ENCODE measurements around the gene CD5L. TPM values are rescaled to one million over a fixed set of nuclear protein-coding genes. Genes with fewer than 3 reads are reported as not detected.

The CD5L gene
- total RNA-seq, 1 experiment from 2014 or later: not detected

DNA sequence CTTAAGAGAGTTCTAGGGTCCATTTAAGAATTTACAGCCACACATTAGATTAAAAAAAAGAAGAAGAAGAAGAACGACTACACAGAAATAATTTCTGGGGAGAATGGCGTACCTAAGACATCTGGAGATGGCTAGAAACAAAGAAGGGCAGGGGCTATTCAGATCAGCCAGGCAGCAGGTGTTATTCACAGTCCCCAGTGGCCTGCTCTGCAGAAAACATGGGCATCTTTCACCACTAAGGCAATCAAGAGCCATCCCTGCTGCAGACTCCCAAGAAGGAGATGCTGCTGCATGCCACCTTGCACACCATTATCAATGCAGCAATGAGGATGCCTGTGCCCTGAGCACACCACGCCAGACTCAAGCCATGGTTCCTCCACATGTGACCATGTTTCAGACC is 56.8 kb downstream of the CD5L start:
- Histone ChIP-seq H3K27me3 (ENCODE audit: insufficient read depth, low read depth) (no peaks in the 10 kb centered on the region), H3K9me2 (ENCODE audit: insufficient read depth) (no peaks in the 10 kb centered on the region; the same call in 1 of the 2 replicates), H3K4me1 (replicated peaks; ENCODE audit: insufficient read depth) (no peaks in the 10 kb centered on the region), H3K4me2 (no peak overlapping the region), H4K20me1 (ENCODE audit: insufficient read depth) (no peaks in the 10 kb centered on the region), H3K27ac (no peak overlapping the region), H3F3A (ENCODE audit: insufficient read depth, low read depth) (no peaks in the 10 kb centered on the region), H3K9me3 (ENCODE audit: insufficient read depth, low read depth) (no peaks in the 10 kb centered on the region), H2AFZ (no peak overlapping the region), H3K79me2 (ENCODE audit: low read depth) (no peaks in the 10 kb centered on the region), H3K4me3 (no peak overlapping the region), H3K36me3 (ENCODE audit: low read depth) (no peaks in the 10 kb centered on the region)
- intact Hi-C loops (cut with micrococcal nuclease; ENCODE audit: unreplicated experiment): no loop called here
- no peak for DNase-seq
- TF ChIP-seq CTCF (conservative IDR thresholded peaks at IDR 0.05) (no peak), EZH2 (IDR thresholded peaks at IDR 0.05; ENCODE audit: low read depth) (no peak)
- ChIA-PET CTCF (no interaction called here), POLR2A (ENCODE audit: unreplicated experiment) (no interaction called here)
- BruUV-seq (replicated peaks): no TSS peak

DNA sequence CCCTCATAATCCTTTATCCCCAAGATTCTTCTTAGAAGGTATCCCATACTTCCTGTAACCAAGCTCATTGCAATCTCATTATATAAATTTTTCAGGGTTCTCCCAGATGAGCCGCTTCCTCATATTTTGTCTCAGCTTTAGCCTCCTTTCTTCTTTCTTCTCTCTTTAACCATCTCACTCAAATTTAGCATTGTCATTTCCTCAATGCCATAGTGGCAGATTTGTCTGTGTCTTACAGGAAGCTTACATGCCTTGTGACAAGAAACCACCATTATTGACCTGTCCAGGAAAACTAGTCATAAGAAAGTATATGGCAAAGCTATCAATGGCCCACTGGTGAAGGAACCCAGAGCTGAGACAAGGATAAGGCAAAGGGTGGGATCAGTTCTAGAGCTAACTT is 58.7 kb downstream of the CD5L start:
- H3K9me2 ChIP-seq (ENCODE audit: insufficient read depth): no peaks in the 10 kb centered on the region
- H3K4me1 ChIP-seq (replicated peaks; ENCODE audit: insufficient read depth): no peaks in the 10 kb centered on the region
- ChIA-PET CTCF (no interaction called here), POLR2A (ENCODE audit: unreplicated experiment) (no interaction called here)
- no TSS peak for BruUV-seq (replicated peaks)
- H2AFZ ChIP-seq: no peak overlapping the region
- H3K4me2 ChIP-seq: no peak overlapping the region
- H3K27ac ChIP-seq: no peak overlapping the region
- no peak for DNase-seq
- no peaks in the 10 kb centered on the region for H3K9me3 ChIP-seq (ENCODE audit: insufficient read depth, low read depth)
- no peaks in the 10 kb centered on the region for H3F3A ChIP-seq (ENCODE audit: insufficient read depth, low read depth)
- H3K79me2 ChIP-seq (ENCODE audit: low read depth): no peaks in the 10 kb centered on the region
- no peaks in the 10 kb centered on the region for H4K20me1 ChIP-seq (ENCODE audit: insufficient read depth)
- TF ChIP-seq EZH2 (IDR thresholded peaks at IDR 0.05; ENCODE audit: low read depth) (no peak), CTCF (conservative IDR thresholded peaks at IDR 0.05) (no peak)
- H3K36me3 ChIP-seq (ENCODE audit: low read depth): no peaks in the 10 kb centered on the region
- H3K27me3 ChIP-seq (ENCODE audit: insufficient read depth, low read depth): no peaks in the 10 kb centered on the region
- H3K4me3 ChIP-seq: no peak overlapping the region
- intact Hi-C loops (cut with micrococcal nuclease; ENCODE audit: unreplicated experiment): no loop called here

GRCh38 chr1:157781048-157781447 is 60.6 kb downstream of the CD5L start:
- CTCF ChIA-PET: no interaction called here

More at GRCh38 chr1:157781048-157781447, 60.6 kb downstream of the CD5L start:
- H3K27me3 ChIP-seq (ENCODE audit: insufficient read depth, low read depth): no peaks in the 10 kb centered on the region
- H3K4me2 ChIP-seq: no peak overlapping the region
- no peaks in the 10 kb centered on the region for H3K4me1 ChIP-seq (replicated peaks; ENCODE audit: insufficient read depth)
- no peak for DNase-seq
- H3K9me2 ChIP-seq (ENCODE audit: insufficient read depth): no peaks in the 10 kb centered on the region
- intact Hi-C loops (cut with micrococcal nuclease; ENCODE audit: unreplicated experiment): no loop called here
- no peaks in the 10 kb centered on the region for H4K20me1 ChIP-seq (ENCODE audit: insufficient read depth)
- POLR2A ChIA-PET (ENCODE audit: unreplicated experiment): no interaction called here
- no peak overlapping the region for H3K27ac ChIP-seq
- H3K4me3 ChIP-seq: no peak overlapping the region
- H3F3A ChIP-seq (ENCODE audit: insufficient read depth, low read depth): no peaks in the 10 kb centered on the region
- H2AFZ ChIP-seq: no peak overlapping the region
- TF ChIP-seq EZH2 (IDR thresholded peaks at IDR 0.05; ENCODE audit: low read depth) (no peak), CTCF (conservative IDR thresholded peaks at IDR 0.05) (no peak)
- no peaks in the 10 kb centered on the region for H3K9me3 ChIP-seq (ENCODE audit: insufficient read depth, low read depth)
- H3K36me3 ChIP-seq (ENCODE audit: low read depth): no peaks in the 10 kb centered on the region
- H3K79me2 ChIP-seq (ENCODE audit: low read depth): no peaks in the 10 kb centered on the region
- no TSS peak for BruUV-seq (replicated peaks)

Other genes with a start within 250 kb of the CD5L start
- not detected in 2 replicates for gene FCRL4, start 243.7 kb downstream of the CD5L start, total RNA-seq (2021)
- gene FCRL3, start 141.0 kb downstream of the CD5L start, total RNA-seq (2021): not detected in 2 replicates
- not detected in 2 replicates for gene FCRL2, start 64.7 kb downstream of the CD5L start, total RNA-seq (2021)
- gene FCRL1, start 21.7 kb downstream of the CD5L start, total RNA-seq (2021): not detected in 2 replicates
- gene KIRREL1, start 151.8 kb upstream of the CD5L start, total RNA-seq (2021): 25.8 and 30.7 TPM in 2 replicates